GM12874 (cell line): Measurements from ENCODE around the gene NNMT.

Experiments
- CTCF ChIP-seq: IDR thresholded peaks from 2 replicates; pipeline ENCODE4 v1.5.1; 2011; ENCODE audit warnings: low read depth, mild to moderate bottlenecking, control low read depth, low read length, moderate library complexity; ENCODE audit not compliant: insufficient read depth

The NNMT gene

GRCh38 chr11:114264381-114264780 lies 31.8 kb upstream of the NNMT start:
- TF ChIP-seq CTCF: no peak

- no peak for TF ChIP-seq CTCF
Measured at GRCh38 chr11:114265122-114265878, 30.9 kb upstream of the NNMT start.

GRCh38 chr11:114269498-114269897 lies 26.7 kb upstream of the NNMT start:
- no peak for TF ChIP-seq CTCF

- TF ChIP-seq CTCF: no peak
Measured at GRCh38 chr11:114270531-114271270, 25.5 kb upstream of the NNMT start.

GRCh38 chr11:114271316-114271715 lies 24.9 kb upstream of the NNMT start:
- no peak for TF ChIP-seq CTCF

- TF ChIP-seq CTCF: no peak
Measured at GRCh38 chr11:114272311-114272710, 23.9 kb upstream of the NNMT start.

GRCh38 chr11:114273071-114273470 lies 23.1 kb upstream of the NNMT start:
- no peak for TF ChIP-seq CTCF
